GM03348 (cell line): ENCODE results near the gene ASXL2.
A peak's percentile ranks its signal among the peaks of the same experiment; 100 is the strongest.
"Not testable (repeated sequence)": the region's sequence is repeated elsewhere in the genome, so short reads cannot be mapped to it uniquely, and the experiment has no call there.

Experiments
- DNase-seq: peaks from one replicate; pipeline ENCODE4 v3.0.0; 2012; ENCODE audit warnings: low spot score

The ASXL2 gene

GRCh38 chr2:25832897-25833296, 45.4 kb downstream of the ASXL2 start:
- no peak for DNase-seq

DNA sequence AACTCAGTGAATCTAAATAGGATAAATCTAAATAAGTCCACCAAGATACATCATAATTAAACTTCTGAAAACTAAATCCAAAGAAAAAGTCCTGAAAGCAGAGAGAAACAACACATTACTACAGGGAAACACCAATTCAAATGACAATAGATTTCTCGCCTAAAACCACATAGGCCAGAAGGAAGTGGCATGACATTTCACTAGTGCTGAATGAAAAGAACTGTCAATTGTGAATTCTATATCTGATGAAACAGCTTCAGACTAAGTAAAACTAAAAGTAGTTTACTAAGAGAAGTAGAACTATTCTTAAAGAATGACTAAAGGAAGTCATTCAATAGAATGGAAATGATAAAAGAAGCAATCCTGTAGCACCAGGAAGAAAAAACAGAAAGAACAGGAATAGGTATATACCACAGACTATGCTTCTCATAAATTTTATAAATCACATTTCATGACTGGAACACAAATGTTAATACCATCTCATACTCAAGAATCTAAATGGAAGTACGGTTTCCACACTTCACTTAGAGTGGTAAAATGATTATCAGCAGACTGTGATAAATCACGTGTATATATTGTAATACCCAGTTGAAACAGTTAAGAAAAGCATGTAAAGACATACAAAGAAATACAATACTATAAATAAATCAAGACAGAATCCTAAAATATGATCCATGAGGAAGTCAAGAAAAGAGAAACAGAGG, 46.4 kb downstream of the ASXL2 start:
- DNase-seq = no peak

GRCh38 chr2:25829828-25830227, 48.5 kb downstream of the ASXL2 start:
- DNase-seq = no peak

DNA sequence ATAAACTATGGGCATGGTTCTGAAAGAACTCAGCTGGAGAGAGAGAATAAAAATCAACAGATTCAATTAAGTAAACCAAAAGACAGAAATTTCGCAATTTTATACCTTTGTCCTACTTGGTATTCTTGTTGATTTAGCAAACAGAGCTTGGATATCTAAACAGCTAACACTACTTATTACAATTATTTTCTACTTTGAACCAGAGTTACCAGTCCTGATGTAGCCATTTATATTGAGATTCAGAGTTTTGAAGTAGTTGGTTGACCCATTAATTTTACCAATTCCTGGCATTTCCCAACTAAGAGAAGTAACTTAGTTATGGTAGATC, 48.9 kb downstream of the ASXL2 start:
- DNase-seq = no peak

- not testable (repeated sequence) for DNase-seq
These were observed 49.5 kb downstream of the ASXL2 start for GRCh38 chr2:25828532-25829376.

GRCh38 chr2:25825238-25825637, 53.0 kb downstream of the ASXL2 start:
- DNase-seq = no peak

DNA sequence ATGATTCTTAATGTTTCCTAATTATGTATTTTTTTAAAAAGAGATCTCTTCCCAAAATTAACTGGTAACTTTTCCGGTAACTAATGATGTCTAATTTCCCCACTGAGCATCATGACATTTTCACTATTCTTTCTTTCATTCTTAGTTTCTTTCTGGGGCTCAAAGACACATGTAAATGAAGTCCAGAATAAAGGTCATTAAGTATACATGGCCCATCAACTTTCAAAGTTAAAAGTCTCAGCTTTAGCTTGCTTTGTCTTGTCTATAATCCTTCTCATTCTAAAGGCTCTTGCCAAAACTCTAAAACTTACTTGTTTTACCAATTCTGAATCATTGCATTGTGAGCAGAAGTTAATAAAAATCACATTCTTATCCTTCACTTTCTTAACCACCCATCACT, 53.6 kb downstream of the ASXL2 start:
- DNase-seq = no peak

- no peak for DNase-seq
These were observed 54.1 kb downstream of the ASXL2 start for GRCh38 chr2:25824216-25824615.

- no peak for DNase-seq
These were observed 55.8 kb downstream of the ASXL2 start for GRCh38 chr2:25822190-25823117.

- no peak for DNase-seq
These were observed 56.8 kb downstream of the ASXL2 start for GRCh38 chr2:25821225-25822056.

GRCh38 chr2:25819597-25820039, 58.7 kb downstream of the ASXL2 start:
- no peak for DNase-seq

DNA sequence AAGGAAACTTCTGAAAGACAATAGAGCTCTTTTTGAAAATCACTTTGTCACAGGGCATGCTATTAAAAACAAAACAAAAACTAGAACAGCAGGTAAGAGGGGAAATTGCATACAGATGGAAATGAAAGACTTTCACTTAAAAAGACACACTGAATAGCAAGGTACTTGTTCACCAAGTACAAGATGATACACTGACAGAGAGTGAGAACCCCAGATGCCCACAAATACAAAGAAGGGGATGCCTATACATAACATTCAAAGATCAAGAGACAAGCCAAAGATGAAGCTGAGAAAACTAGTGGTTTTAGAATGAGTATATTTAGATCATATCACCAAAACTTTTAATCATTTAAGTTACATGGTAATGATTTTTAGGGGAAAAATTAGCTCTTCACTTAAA, 60.7 kb downstream of the ASXL2 start:
- DNase-seq = no peak

DNA sequence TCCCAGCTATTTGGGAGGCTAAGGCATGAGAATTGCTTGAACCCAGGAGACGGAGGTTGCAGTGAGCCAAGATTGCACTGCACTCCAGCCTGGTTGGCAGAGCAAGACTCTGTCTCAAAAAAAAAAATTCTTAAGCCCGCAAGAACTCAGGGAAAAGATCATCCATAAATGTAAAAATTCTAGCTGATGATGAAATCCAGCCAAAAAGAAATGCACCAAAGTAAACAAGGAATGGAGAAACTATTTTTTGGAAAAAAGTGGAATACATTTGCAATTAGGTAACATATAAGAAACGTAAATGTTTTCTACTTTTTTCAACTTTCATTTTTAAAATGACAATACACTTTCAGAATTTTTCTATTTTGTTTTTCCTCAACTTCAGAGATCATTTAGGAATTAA, 61.3 kb downstream of the ASXL2 start:
- DNase-seq = no peak

- no peak for DNase-seq
These were observed 62.0 kb downstream of the ASXL2 start for GRCh38 chr2:25816249-25816648.

DNA sequence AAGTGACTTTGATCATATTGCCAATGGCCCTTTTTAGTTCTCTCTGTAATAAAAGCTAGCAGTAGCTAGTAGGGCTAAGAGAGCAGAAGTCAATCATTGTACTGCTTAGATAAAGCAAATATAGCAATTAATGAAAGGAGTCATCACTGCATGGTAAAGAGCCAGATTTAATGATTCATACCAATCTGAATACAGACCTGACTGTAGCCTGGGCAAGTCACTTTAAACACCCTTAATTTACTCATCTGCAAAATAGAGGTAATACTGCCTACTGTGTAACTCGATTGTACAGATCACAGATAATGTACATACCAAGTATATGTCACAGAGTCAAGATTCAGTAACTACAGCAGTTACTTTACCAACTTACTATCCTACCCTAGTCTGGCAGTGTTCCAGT, 63.6 kb downstream of the ASXL2 start:
- no peak for DNase-seq

DNA sequence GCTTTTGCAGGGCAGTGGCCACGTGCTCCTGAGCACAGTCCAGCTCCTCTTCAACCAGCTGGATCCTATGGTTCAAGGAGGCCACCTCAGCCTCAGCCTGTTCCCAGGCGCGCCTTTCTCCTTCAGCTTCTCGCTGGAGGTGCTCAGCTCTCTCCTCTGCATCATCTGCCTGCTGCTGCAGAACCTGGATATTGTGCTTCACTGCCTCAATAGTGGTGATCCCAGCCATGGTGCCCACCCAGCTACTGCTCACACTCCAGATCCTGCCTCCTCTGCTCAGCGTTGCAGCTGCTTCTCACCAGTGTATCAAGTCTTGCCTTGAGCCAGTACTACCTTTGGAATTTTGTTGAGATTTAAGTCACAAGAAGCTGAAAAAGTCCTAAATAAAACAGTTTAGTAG, 67.9 kb downstream of the ASXL2 start:
- no peak for DNase-seq

DNA sequence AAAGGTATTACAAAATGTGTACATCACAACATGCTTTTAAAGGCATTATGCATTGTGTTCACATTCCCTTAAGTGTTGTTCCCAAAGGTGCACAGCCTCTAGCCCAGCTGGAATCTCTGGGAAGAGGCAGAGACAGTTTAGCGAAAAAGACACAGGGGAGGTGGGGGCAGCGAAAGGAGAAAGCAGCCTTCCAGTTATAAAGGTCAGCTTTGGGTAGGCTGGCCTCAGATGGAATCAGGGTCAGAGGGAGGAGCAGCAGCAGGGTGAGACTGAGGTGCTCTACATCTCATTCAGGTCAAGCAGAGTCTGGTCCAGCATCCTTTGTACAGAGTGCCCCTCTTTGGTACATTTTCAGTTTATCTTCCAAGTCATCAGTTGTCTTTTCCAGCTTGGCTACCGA, 68.6 kb downstream of the ASXL2 start:
- no peak for DNase-seq

DNA sequence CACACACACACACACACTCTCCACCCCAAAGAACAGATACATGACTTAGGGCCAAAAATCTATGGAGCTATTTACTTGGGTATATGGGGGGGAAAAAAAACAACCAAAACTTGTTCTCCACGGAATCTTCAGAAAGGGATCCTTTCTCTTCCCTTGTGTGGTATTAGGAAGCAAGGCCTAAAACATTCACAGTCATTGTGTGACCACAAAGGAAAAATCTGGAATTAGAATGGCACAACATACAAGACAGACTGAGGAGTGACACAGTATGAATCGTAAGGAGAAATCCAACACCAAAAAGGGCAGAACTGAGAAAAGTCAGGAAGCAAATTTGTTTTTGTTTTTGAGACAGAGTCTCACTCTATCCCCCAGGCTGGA, 70.3 kb downstream of the ASXL2 start:
- DNase-seq = peak; percentile 23

DNA sequence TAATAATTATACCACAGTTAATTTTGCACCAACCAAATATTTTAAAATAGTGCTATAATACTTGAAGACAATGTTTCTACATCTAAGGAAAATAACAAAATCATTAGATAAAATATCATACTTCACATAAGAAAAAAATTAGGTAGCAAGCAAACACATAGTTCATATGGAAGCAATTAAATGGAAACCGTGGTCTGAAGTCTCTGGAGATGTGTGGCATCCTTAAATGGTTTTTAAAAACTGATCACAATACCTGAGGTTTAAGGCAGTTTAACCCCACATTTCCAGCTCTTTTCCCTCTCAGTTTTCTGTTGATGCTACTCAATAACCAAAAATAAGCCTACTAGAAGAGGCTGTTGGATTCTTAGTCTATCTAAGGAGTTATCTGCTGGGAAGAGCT, 71.3 kb downstream of the ASXL2 start:
- peak; percentile 11 for DNase-seq

DNA sequence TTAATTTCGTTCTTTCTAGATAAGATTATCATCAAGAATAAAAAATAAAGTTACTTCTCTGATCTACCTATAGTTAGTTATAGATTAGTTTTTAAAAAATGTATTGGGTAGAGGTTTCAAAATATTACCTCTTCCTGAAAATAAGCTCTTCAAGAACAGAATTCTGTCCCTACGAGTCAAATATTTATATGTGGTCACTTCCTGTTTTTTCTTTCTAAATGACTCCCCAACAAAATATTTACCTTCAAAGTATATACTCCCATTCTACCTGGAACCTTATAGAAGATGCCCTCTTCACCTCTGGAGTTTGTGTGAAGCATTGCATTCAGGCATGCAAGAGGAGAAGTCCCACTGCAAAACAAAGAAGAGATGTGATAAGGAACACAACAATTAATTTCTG, 72.3 kb downstream of the ASXL2 start:
- no peak for DNase-seq

GRCh38 chr2:25804338-25804737, 73.9 kb downstream of the ASXL2 start:
- no peak for DNase-seq

- no peak for DNase-seq
These were observed 79.0 kb downstream of the ASXL2 start for GRCh38 chr2:25799301-25799700.
